Glutamatergic neuron (in vitro differentiated cells): ENCODE results near the gene KRAS. TPM values are rescaled to one million over a fixed set of nuclear protein-coding genes. Genes with fewer than 3 reads are reported as not detected.
A peak's percentile ranks its signal among the peaks of the same experiment; 100 is the strongest.

ENCODE experiments used
- DNase-seq: peaks from one replicate; pipeline ENCODE4 v3.0.0; 2022
- H3K27ac Mint-ChIP-seq: one replicate; pipeline ENCODE4 v1.8.0; 2020; ENCODE audit warnings: mild to moderate bottlenecking, mixed read lengths, inconsistent platforms; ENCODE audit not compliant: unreplicated experiment
- H3K27me3 Mint-ChIP-seq: one replicate; pipeline ENCODE4 v1.8.0; 2020; ENCODE audit warnings: mild to moderate bottlenecking, moderate library complexity, mixed read lengths, inconsistent platforms; ENCODE audit not compliant: unreplicated experiment
- H3K36me3 Mint-ChIP-seq: one replicate; pipeline ENCODE4 v1.8.0; 2020; ENCODE audit warnings: mild to moderate bottlenecking, mixed read lengths, inconsistent platforms; ENCODE audit not compliant: unreplicated experiment
- H3K4me1 Mint-ChIP-seq: one replicate; pipeline ENCODE4 v1.8.0; 2020; ENCODE audit warnings: mild to moderate bottlenecking, low read depth, mixed read lengths, inconsistent platforms; ENCODE audit not compliant: unreplicated experiment
- H3K4me3 Mint-ChIP-seq: one replicate; pipeline ENCODE4 v1.8.0; 2020; ENCODE audit warnings: mild to moderate bottlenecking, mixed read lengths, inconsistent platforms; ENCODE audit not compliant: unreplicated experiment
- H3K9me3 Mint-ChIP-seq: one replicate; pipeline ENCODE4 v1.8.0; 2020; ENCODE audit warnings: mild to moderate bottlenecking, moderate library complexity, mixed read lengths, inconsistent platforms; ENCODE audit not compliant: unreplicated experiment
- CTCF ChIP-seq: fragments of 200-600 bp; sonication (generic); IDR thresholded peaks from one replicate; pipeline ENCODE4 v1.5.0; 2021; ENCODE audit not compliant: partially characterized antibody, unreplicated experiment
- total RNA-seq: library from RNA; stranded (reverse); fragmentation: NEBNext Ultra II Directional; extraction: Animal tissue kit (Norgen Biotek cat#: 25700); gene quantifications from one replicate; pipeline ENCODE4 v1.2.1, GENCODE V29; 2021; ENCODE audit not compliant: unreplicated experiment

KRAS gene
- total RNA-seq, 1 donor from 2014 or later, result 42.6 TPM

DNA sequence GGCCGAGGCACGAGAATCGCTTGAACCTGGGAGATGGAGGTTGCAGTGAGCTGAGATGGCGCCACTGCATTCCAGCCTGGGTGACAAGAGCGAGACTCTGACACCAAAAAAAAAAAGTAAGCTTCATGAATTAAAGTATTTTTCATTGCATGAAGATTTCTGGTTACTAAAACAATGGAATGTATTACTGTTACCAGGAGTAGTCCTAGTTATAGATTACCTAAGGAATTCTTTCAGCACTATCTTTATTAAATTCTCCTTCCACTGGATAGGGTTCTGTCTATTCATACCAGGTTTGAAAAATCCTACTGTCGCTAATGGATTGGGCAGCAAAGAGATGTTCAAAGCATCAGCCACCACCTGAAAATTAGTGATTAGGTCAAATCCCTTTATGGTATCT, 43.3 kb downstream of the KRAS start:
- Mint-ChIP-seq H3K36me3 (no peaks in the 10 kb centered on the region), H3K27me3 (no peaks in the 10 kb centered on the region), H3K27ac (no peak overlapping the region), H3K4me3 (no peak overlapping the region), H3K9me3 (no peaks in the 10 kb centered on the region), H3K4me1 (no peaks in the 10 kb centered on the region)
- no peak for TF ChIP-seq CTCF
- DNase-seq, result no peak

DNA sequence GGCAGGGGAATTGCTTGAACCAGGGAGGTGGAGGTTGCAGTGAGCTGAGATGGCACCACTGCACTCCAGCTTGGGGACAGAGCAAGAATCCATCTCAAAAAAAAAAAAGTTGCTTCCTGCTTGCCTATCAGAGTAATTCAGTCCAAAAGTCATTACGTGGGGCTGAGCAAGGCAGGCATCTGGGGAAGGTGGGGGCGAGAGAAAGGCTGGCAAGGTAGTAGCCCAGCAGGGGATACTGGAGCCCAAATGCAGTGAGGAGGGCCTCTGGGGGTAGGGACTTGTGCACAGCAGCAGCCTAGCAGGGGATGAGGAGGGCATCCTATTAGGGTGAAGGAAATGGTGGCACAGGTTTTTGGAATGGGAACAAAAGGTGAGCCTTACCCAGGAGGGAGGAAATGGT, 48.6 kb downstream of the KRAS start:
- Mint-ChIP-seq H3K27me3 (no peaks in the 10 kb centered on the region), H3K4me3 (no peak overlapping the region), H3K9me3 (no peaks in the 10 kb centered on the region), H3K4me1 (no peaks in the 10 kb centered on the region), H3K27ac (no peak overlapping the region), H3K36me3 (no peaks in the 10 kb centered on the region)
- no peak for TF ChIP-seq CTCF
- no peak for DNase-seq

DNA sequence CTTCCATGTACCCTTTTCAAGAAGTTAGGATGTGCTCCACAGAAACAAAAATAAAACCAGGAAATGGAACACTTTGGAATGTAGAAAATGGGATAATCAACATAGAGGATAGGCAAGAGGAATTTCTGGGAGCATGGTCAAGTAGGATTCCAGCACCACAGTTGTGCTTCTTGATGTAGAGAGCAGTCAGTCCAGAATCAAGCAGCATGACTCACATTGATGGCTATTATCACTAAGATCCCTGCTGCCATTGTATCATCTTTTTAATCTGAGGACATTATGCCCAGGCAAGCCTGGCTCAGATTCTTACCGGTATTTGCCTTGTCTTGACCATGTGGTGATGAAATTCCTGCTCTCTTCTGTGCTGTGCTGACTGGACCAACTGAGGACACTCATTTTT, 50.0 kb downstream of the KRAS start:
- peaks cover 3% of the 10 kb centered on the region for H3K4me1 Mint-ChIP-seq
- H3K9me3 Mint-ChIP-seq, result no peaks in the 10 kb centered on the region
- DNase-seq, result no peak
- no peaks in the 10 kb centered on the region for H3K27me3 Mint-ChIP-seq
- no peak overlapping the region for H3K4me3 Mint-ChIP-seq
- no peak for TF ChIP-seq CTCF
- no peaks in the 10 kb centered on the region for H3K36me3 Mint-ChIP-seq
- no peak overlapping the region for H3K27ac Mint-ChIP-seq

- Mint-ChIP-seq H3K27ac (no peak overlapping the region), H3K27me3 (peaks cover 6% of the 10 kb centered on the region), H3K9me3 (peaks cover 1% of the 10 kb centered on the region), H3K4me3 (no peak overlapping the region), H3K36me3 (no peaks in the 10 kb centered on the region), H3K4me1 (peaks cover 3% of the 10 kb centered on the region)
- no peak for TF ChIP-seq CTCF
- DNase-seq, result no peak
These were observed 53.1 kb downstream of the KRAS start for GRCh38 chr12:25197608-25198007.

GRCh38 chr12:25195056-25195971, 55.4 kb downstream of the KRAS start, which contains the start of the genes DNAI7 and ETFRF1:
Gene DNAI7, minus strand, starts transcription at chr12:25195160. Its CDS starts 82 bp downstream, at chr12:25195078.
Gene ETFRF1, plus strand, starts transcription at chr12:25195237. Its CDS starts 8,720 bp downstream, at chr12:25203957.
- peak; percentile 99 for DNase-seq
- Mint-ChIP-seq H3K27me3 (peaks cover 6% of the 10 kb centered on the region), H3K9me3 (peaks cover 1% of the 10 kb centered on the region), H3K27ac (peak within 1 kb of the TSS; percentile 97), H3K36me3 (no peaks in the 10 kb centered on the region), H3K4me3 (peak within 1 kb of the TSS; percentile 96), H3K4me1 (peaks cover 3% of the 10 kb centered on the region)
- no peak for TF ChIP-seq CTCF
